PC-3 (cell line): ENCODE measurements around the gene DEFB131A. TPM values are rescaled to one million over a fixed set of nuclear protein-coding genes. Genes with fewer than 3 reads are reported as not detected.
"Not testable (repeated sequence)": the region's sequence is repeated elsewhere in the genome, so short reads cannot be mapped to it uniquely, and the experiment has no call there.

Experiments
- ATAC-seq: fragments of 200-7000 bp; cut with Tn5 transposase; 2 replicates; pipeline ENCODE4 v1.9.1; 2020; ENCODE audit warnings: mild to moderate bottlenecking, moderate library complexity
- Bru-seq: library from RNA; stranded (reverse); fragments of 400-500 nt; gene quantifications from one replicate; lab custom pipeline; 2021; lab: Mats Ljungman, UMichigan
- BruChase-seq, 2 experiments: library from RNA; stranded (reverse); fragments of 400-500 nt; gene quantifications; one replicate each; lab custom pipeline; 2021; lab: Mats Ljungman, UMichigan
- BruUV-seq: library from RNA; stranded (reverse); fragments of 400-500 nt; replicated peaks from 2 replicates; lab custom pipeline; 2021; lab: Mats Ljungman, UMichigan
- CTCF ChIA-PET: fragments of 300-600 bp; sonication (Branson Sonifier 250); formaldehyde crosslinking; loops from one replicate; lab custom pipeline; 2022; ENCODE audit warnings: antibody characterized with exemption; lab: Charles Lee
- POLR2A ChIA-PET: fragments of 300-600 bp; sonication (Branson Sonifier 250); formaldehyde crosslinking; loops from one replicate; lab custom pipeline; 2022; ENCODE audit warnings: antibody characterized with exemption; ENCODE audit not compliant: unreplicated experiment; lab: Charles Lee
- DNase-seq: peaks from one replicate; pipeline ENCODE4 v3.0.0-alpha.2; 2015
- H2AFZ ChIP-seq: fragments of 300-600 bp; sonication (generic); 2 replicates; pipeline ENCODE4 v1.6.0; 2016; ENCODE audit warnings: antibody characterized with exemption, low read length
- H3F3A ChIP-seq: fragments of 300-600 bp; sonication (generic); one replicate; pipeline ENCODE4 v1.6.0; 2017; ENCODE audit warnings: antibody characterized with exemption, low read length, control low read depth, mild to moderate bottlenecking; ENCODE audit not compliant: unreplicated experiment
- H3K27ac ChIP-seq: fragments of 300-600 bp; sonication (generic); 2 replicates; pipeline ENCODE4 v1.5.1; 2016; ENCODE audit warnings: mild to moderate bottlenecking, low read length
- H3K27me3 ChIP-seq: fragments of 300-600 bp; sonication (generic); 2 replicates; pipeline ENCODE4 v1.6.1; 2016; ENCODE audit warnings: low read length, mixed read lengths
- H3K36me3 ChIP-seq: fragments of 300-600 bp; sonication (generic); 2 replicates; pipeline ENCODE4 v1.6.1; 2016; ENCODE audit warnings: low read depth, mixed run types, low read length, mixed read lengths
- H3K4me1 ChIP-seq: fragments of 300-600 bp; sonication (generic); 2 replicates; pipeline ENCODE4 v1.5.1; 2016; ENCODE audit warnings: low read length; ENCODE audit not compliant: insufficient read depth
- H3K4me2 ChIP-seq: fragments of 300-600 bp; sonication (generic); 2 replicates; pipeline ENCODE4 v1.6.0; 2016; ENCODE audit warnings: low read length
- H3K4me3 ChIP-seq: fragments of 300-600 bp; sonication (generic); 2 replicates; pipeline ENCODE4 v1.5.1; 2016; ENCODE audit warnings: mild to moderate bottlenecking, low read length, mixed read lengths
- H3K79me2 ChIP-seq: fragments of 300-600 bp; sonication (generic); 2 replicates; pipeline ENCODE4 v1.6.1; 2017; ENCODE audit warnings: low read length, mixed read lengths
- H3K9ac ChIP-seq: fragments of 300-600 bp; sonication (generic); 2 replicates; pipeline ENCODE4 v1.6.0; 2016; ENCODE audit warnings: mild to moderate bottlenecking, low read length
- H3K9me2 ChIP-seq: fragments of 300-600 bp; sonication (generic); replicated peaks from 2 replicates; pipeline ENCODE4 v1.6.1; 2016; ENCODE audit warnings: mixed run types, low read length, mixed read lengths
- H3K9me3 ChIP-seq: fragments of 300-600 bp; sonication (generic); 2 replicates; pipeline ENCODE4 v1.6.1; 2016; ENCODE audit warnings: low read length, mixed read lengths
- H4K20me1 ChIP-seq: fragments of 300-600 bp; sonication (generic); 2 replicates; pipeline ENCODE4 v1.6.1; 2016; ENCODE audit warnings: low read length, mixed read lengths
- CTCF ChIP-seq: fragments of 300-600 bp; sonication (generic); conservative IDR thresholded peaks from 2 replicates; pipeline ENCODE4 v1.5.1; 2017; ENCODE audit warnings: antibody characterized with exemption, low read depth, mild to moderate bottlenecking, low read length
- EZH2 ChIP-seq: fragments of 300-600 bp; sonication (generic); IDR thresholded peaks from one replicate; pipeline ENCODE4 v1.6.1; 2017; ENCODE audit warnings: antibody characterized with exemption, mild to moderate bottlenecking, low read length; ENCODE audit not compliant: unreplicated experiment
- EZH2phosphoT487 ChIP-seq: fragments of 300-600 bp; sonication (generic); IDR thresholded peaks from 2 replicates; pipeline ENCODE4 v1.6.1; 2018; ENCODE audit warnings: mild to moderate bottlenecking, antibody characterized with exemption, low read length, borderline replicate concordance
- intact Hi-C: fragments of 100-400 bp; cut with micrococcal nuclease; formaldehyde crosslinking; loops from 2 replicates; pipeline ENCODE4 v1.9.0; 2023
- long read RNA-seq: library from polyadenylated mRNA; unstranded; transcript quantifications from one replicate; pipeline ENCODE4 v2.0.0, GENCODE V29; 2021; ENCODE audit not compliant: unreplicated experiment
- total RNA-seq: library from RNA; depleted of rRNA; stranded (reverse); fragments of >200 nt; gene quantifications from 2 replicates; pipeline ENCODE4 v1.2.3, GENCODE V29; 2014; rRNA removed

The DEFB131A gene, protein sequence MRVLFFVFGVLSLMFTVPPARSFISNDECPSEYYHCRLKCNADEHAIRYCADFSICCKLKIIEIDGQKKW
- total RNA-seq (not detected in 2 replicates), Bru-seq, nascent RNA (not detected), BruChase-seq, experiment 1, labeled RNA remaining after a 6-hour chase (not detected), BruChase-seq, experiment 2, labeled RNA remaining after a 2-hour chase (not detected)
- long read RNA-seq: 0 reads

DNA sequence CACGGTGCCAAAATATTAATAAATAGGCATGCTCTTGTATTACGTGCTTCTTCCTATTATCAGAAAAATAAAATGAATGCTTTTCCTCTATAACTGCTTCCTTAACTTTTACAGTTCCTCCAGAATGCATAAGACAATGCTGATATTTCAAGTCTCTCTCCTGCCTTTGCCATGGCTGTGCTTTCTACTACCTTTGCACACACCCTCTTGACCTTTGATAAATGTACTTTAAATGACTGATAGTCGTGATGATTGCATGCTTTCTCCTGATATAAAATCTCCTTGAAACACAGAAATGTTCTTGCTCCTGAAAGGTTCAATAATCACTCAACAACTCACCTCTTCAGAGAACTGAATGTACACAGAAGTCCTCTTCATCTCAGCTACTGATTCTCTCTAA, at the start of gene DEFB131A:
Gene DEFB131A (plus strand): TSS at position 301 of the 400 bp plus-strand sequence. CDS start 120 bp downstream, outside the sequence.
- H3K9me2 ChIP-seq, H3K4me3 ChIP-seq, H3F3A ChIP-seq, DNase-seq, H3K4me1 ChIP-seq, ATAC-seq, H4K20me1 ChIP-seq, H3K36me3 ChIP-seq, H3K9me3 ChIP-seq, H3K9ac ChIP-seq, intact Hi-C loops, H3K79me2 ChIP-seq, CTCF ChIA-PET, H3K4me2 ChIP-seq, BruUV-seq, H3K27ac ChIP-seq, H3K27me3 ChIP-seq, POLR2A ChIA-PET, H2AFZ ChIP-seq: not testable (repeated sequence)

GRCh38 chr4:9405774-9406173, 38.4 kb upstream of the DEFB131A start:
- POLR2A ChIA-PET, H3K9ac ChIP-seq, H3K36me3 ChIP-seq, DNase-seq, H3K4me2 ChIP-seq, H3K9me3 ChIP-seq, H3K4me1 ChIP-seq, H3K4me3 ChIP-seq, CTCF ChIA-PET, H3K27ac ChIP-seq, intact Hi-C loops, ATAC-seq, BruUV-seq, H3K79me2 ChIP-seq, H3F3A ChIP-seq, H3K9me2 ChIP-seq, H4K20me1 ChIP-seq, H2AFZ ChIP-seq, H3K27me3 ChIP-seq: not testable (repeated sequence)

DNA sequence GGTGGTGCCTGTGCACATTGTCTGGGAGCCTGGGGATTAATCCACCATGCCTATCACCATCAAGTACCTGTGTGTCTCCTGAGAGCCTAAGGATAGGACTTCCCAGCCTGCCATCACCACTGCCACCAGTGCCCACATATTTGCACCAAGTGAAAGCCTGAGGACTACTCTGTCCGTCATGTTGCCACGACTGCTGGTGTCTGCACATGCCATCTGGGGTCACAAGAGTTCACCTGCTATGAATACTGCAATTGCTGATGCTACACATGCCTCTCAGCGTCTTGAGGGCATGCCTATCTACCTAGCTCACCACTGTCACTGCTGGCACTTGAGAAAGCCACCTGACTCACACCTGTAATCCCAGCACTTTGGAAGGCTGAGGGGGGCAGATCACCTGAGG, 37.7 kb upstream of the DEFB131A start:
- H3K9ac ChIP-seq, H2AFZ ChIP-seq, H3K27ac ChIP-seq, H3K4me3 ChIP-seq, H3K36me3 ChIP-seq, intact Hi-C loops, BruUV-seq, H3K27me3 ChIP-seq, H4K20me1 ChIP-seq, ATAC-seq, H3K79me2 ChIP-seq, H3K4me2 ChIP-seq, H3F3A ChIP-seq, CTCF ChIA-PET, H3K9me2 ChIP-seq, H3K4me1 ChIP-seq, DNase-seq, H3K9me3 ChIP-seq, POLR2A ChIA-PET: not testable (repeated sequence)

- Histone ChIP-seq H3K9me2 (no peaks in the 10 kb centered on the region), H3K4me3 (no peak overlapping the region), H4K20me1 (no peaks in the 10 kb centered on the region), H3K4me1 (no peaks in the 10 kb centered on the region), H3K9ac (no peak overlapping the region), H3K36me3 (no peaks in the 10 kb centered on the region), H3K27me3 (no peaks in the 10 kb centered on the region), H3K27ac (no peak overlapping the region), H3K9me3 (no peaks in the 10 kb centered on the region), H3K79me2 (no peaks in the 10 kb centered on the region), H2AFZ (no peak overlapping the region), H3F3A (no peaks in the 10 kb centered on the region), H3K4me2 (no peak overlapping the region)
- ChIA-PET CTCF (no interaction called here), POLR2A (no interaction called here)
- ATAC-seq (no peak), DNase-seq (no peak)
- no TSS peak for BruUV-seq
- intact Hi-C loops: no loop called here
- TF ChIP-seq EZH2phosphoT487: no peak
- TF ChIP-seq CTCF: no peak
- no peak for TF ChIP-seq EZH2
These were observed 34.4 kb upstream of the DEFB131A start for GRCh38 chr4:9409793-9410192.

GRCh38 chr4:9421884-9422455, 22.2 kb upstream of the DEFB131A start:
- H3K4me2 ChIP-seq, H2AFZ ChIP-seq, intact Hi-C loops, H3K79me2 ChIP-seq, H4K20me1 ChIP-seq, ATAC-seq, H3K9ac ChIP-seq, H3K4me3 ChIP-seq, BruUV-seq, H3F3A ChIP-seq, H3K9me3 ChIP-seq, DNase-seq, H3K4me1 ChIP-seq, H3K9me2 ChIP-seq, H3K27ac ChIP-seq, H3K27me3 ChIP-seq, CTCF ChIA-PET, H3K36me3 ChIP-seq, POLR2A ChIA-PET: not testable (repeated sequence)

GRCh38 chr4:9425916-9426315, 18.3 kb upstream of the DEFB131A start:
- H3K4me2 ChIP-seq, H3K9me3 ChIP-seq, H3K4me3 ChIP-seq, H3F3A ChIP-seq, H3K27me3 ChIP-seq, CTCF ChIA-PET, H4K20me1 ChIP-seq, DNase-seq, H3K36me3 ChIP-seq, H3K27ac ChIP-seq, intact Hi-C loops, H3K9ac ChIP-seq, BruUV-seq, ATAC-seq, H3K9me2 ChIP-seq, H3K79me2 ChIP-seq, H2AFZ ChIP-seq, POLR2A ChIA-PET, H3K4me1 ChIP-seq: not testable (repeated sequence)
